Sigmoid colon (tissue), 4 donors: ENCODE data around the gene SLC4A11.

Experiments
- CTCF ChIP-seq, 4 experiments: fragments of 450-650 bp in 3 of 4; fragments of 200-600 bp in 1 of 4; IDR thresholded peaks; one replicate each; pipeline ENCODE4 v1.5.1; 2016 to 2019; ENCODE audit warnings: antibody characterized with exemption in 4 of 4, mild to moderate bottlenecking in 3 of 4, moderate library complexity in 2 of 4
- EP300 ChIP-seq, 4 donors: sonication (generic); formaldehyde crosslinking; IDR thresholded peaks; one replicate each; pipeline ENCODE4 v1.6.1; 2017; ENCODE audit warnings: antibody characterized with exemption in 4 of 4
- POLR2A ChIP-seq, 2 donors: fragments of 450-650 bp; IDR thresholded peaks; one replicate each; pipeline ENCODE4 v1.6.1; 2016; ENCODE audit warnings: antibody characterized with exemption in 2 of 2, mild to moderate bottlenecking in 2 of 2, moderate library complexity in 2 of 2
- POLR2AphosphoS5 ChIP-seq, 4 donors: sonication (generic); formaldehyde crosslinking; IDR thresholded peaks; one replicate each; pipeline ENCODE4 v1.6.1; 2017; ENCODE audit warnings: antibody characterized with exemption in 4 of 4

DNA sequence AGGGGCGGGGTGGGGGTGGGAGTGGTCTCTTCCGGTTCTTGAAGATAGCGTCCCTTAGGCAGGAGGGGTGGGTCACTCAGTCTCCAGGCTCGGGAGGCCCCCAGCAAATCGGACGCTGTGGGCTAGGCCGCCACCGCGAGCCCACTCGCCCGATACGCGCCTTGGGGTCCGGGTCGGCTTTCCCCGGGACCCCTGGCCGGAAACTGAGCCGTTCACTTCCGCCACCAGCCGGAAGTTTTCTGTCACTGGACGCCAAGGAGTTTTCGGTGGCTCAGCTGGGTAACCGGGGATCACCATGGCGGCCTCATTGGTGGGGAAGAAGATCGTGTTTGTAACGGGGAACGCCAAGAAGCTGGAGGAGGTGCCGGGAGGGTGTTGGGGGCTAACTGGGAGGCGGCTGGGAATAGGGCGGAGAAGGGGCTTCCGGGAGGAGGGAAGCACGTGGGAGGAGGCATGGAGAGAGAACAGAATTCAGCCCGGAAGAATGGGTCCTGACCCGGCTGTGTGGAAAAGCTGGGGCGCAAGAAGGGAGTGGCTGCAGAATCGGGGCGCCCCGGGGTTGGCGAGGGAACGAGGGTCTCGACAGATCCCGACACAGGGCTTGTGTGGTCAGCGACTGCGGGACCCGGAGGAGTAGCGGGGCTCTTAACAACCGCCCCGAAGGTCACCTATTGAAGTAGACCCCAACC lies 29.6 kb downstream of the SLC4A11 start, which contains the start of gene ITPA:
- TF ChIP-seq CTCF (IDR thresholded peaks at IDR 0.05) = no peak
- no peak for TF ChIP-seq POLR2A (IDR thresholded peaks at IDR 0.05)
- no peak for TF ChIP-seq POLR2AphosphoS5 (IDR thresholded peaks at IDR 0.05)
- no peak for TF ChIP-seq EP300 (IDR thresholded peaks at IDR 0.05)
